GM19395 (cell line): ENCODE results near the gene SLC2A6.

Source experiments
- ATAC-seq: cut with Tn5 transposase; IDR thresholded peaks from one replicate; pipeline ENCODE4 v1.9.1; 2021; ENCODE audit warnings: mild to moderate bottlenecking, moderate library complexity; ENCODE audit not compliant: unreplicated experiment

Gene SLC2A6

DNA sequence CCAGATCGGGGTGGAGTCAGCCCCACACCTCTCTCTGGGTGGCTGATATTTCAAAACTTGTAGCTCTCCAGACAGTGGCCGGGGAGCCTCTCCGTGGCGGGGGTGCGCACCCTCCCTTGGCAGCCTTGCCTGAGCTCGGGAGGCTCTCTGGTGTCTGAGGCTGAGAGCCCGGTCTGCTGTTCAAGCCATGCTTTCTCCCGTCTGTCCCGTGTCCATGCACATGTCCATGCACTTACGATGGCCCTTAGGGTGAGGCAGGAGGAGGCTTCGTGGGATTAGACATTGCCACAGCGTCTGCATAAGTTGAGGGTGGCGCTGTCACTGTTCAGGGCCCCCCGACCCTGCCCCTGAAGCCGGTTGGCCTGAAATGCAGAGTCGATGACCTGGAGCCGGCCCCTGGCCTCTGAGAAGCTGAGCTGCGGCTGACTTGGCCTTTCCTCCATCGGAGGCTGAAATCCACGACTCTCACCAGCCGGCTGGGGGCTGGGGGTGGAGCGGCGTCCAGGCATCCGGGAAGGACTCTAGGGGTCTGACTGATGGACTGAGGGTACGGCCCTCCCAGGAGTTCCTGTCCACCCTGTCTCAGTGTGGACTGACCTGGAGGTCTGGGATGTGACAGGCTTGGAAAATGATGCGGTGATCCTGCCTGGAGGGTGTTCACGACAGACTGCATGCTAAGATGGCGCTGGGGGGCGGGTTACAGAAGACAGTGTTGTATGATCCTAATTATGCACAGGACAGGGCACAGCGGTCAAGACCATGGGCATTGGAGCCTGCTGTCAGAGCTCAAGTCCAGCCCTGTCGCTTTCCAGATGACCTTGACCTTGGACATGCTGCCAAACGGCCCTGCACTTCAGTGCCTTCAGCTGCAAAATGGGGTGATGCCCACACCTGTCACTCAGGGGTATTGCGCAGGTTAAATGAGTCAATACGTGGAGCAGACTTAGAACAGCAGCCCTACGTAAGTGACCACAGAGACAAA is 18.3 kb upstream of the SLC2A6 start:
- no peak for ATAC-seq

GRCh38 chr9:133495327-133496293 is 16.7 kb upstream of the SLC2A6 start:
- ATAC-seq: no peak

DNA sequence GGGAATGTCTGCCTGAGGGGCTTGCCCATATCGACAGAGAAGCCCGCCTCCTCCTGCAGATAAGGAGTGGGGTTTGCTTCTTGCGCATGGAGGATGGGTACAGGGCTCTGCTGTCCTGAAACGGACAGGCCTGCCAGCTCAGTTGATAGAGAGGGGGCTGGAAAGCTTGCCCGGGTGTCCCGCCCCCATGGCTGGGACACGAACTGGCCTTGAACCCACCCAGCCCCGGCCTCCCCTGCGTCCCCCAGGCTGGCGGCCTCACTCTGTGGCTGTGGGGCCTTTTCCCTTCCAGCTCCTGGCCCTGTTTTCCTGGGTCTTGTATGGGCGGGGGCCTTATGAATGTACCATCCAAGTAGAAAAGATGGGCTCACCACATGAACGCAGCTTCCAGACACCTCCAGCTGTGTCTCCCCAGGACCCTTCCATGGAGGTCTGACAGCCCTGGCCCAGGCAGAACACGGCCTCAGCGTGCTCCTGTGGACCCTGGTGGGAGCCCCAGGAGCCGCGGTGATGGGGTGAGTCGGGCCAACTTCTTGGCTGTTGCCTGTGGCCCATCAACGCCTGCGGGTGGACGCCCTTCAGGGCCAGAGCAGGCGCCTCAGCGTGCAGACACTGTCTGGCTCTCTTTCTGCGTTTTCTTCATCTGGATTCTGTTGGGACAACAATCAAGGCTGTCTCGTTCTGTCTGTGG is 15.9 kb upstream of the SLC2A6 start:
- no peak for ATAC-seq

- no peak for ATAC-seq
Observed at GRCh38 chr9:133493845-133494540, 15.1 kb upstream of the SLC2A6 start.

DNA sequence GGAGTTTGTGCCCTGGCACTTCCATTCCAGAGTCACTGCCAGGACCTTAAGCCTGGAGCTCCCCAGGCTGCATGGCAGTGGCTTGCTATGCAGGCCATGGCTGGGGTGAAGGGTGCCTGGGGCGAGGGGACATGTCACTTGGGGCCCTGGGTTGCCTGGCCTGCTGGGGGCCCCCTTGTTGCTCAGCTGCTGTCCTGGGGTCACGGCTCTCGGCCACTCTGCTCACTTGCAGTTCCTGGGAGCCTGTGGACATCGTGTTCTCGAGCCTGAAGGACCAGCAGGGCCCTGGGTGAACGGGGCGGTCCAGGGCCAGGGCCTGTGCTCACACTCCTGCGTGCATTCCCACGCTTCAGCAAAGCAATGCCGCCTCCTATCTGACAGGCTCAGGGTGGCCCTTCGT is 14.5 kb upstream of the SLC2A6 start:
- no peak for ATAC-seq

DNA sequence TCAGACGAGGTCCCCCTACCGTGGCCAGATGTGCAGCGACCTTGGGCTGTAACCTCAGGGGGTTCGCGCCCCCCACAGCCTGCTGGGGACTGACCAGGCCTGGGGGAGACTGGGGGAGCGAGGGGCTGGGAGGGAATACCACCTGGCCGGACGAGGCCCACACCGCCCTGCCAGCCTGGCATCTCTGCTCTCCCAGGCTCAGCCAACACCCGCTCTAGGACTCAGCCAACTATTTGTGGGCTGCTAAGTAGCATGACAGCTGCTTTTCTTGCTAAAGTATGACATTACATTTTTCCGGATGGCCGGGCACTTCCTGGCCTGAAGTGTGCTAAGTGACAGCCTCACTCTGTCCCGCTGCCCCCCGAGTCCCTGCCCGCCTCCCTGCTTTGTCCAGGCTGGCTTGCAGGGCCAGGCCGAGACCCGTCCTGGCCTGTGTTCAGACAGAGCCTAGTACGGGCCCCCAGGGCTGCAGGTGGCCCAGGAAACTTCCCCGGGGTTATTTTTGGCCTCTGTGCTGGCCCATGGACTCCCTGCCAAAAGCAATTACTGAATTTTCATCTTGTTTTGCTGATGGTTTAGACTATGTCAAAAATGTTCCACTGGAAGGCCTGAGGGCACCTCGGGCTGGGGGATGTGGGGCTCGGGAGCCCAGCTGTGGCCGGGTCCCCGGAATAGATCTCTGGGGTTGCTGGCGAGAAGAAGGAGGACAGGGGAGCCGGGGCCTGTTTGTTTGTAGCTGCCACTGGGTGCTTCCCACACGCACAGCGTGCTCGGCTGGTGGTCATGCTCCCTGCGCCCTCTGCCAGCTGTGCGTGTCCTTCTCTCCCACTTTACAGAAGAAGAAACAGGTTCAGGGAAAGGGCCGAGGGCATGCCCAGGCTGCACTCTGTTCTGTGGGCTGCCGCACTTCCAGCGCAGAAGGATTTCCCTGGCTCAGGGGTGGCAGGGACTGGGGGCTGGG is 13.4 kb upstream of the SLC2A6 start:
- no peak for ATAC-seq

DNA sequence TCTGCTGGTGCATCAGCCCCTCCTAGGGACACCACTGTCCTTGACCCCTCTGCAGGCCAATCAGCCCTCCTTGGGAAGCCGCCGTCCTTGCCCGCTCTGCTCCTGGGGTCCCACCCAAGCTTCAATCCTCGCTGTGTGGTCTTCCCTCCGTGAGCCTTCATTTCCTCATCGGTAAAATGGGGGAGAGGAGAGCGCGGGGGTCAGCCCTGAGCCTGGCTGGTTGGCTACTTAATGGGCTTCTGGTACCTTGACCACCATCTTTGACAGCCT is 12.7 kb upstream of the SLC2A6 start:
- ATAC-seq: no peak

GRCh38 chr9:133490865-133491655 is 12.2 kb upstream of the SLC2A6 start:
- no peak for ATAC-seq

DNA sequence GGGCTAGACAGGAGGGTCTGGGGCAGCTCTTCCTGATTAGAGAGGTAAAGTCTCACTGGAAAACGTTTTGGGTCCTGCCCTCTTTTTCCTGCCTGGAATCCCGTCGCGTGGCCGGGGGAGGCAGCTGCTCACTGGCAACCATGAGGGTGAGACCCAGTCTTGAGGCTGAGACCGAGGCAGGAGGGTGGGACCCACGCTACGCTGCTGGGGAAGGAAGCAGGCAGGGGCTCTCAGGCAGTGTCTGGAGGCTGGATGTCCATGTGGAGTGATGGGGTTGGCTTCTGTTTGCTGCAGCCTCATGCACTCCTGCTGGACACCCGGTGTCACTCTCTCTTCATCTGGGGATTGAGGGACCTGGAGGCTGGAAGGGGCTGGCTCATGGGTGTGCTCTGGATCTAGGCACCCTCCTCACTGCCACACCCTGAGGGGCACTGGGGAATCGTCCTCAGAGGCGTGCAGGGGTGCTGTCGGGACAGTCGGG is 11.3 kb upstream of the SLC2A6 start:
- ATAC-seq: no peak

- no peak for ATAC-seq
Observed at GRCh38 chr9:133489253-133490190, 10.6 kb upstream of the SLC2A6 start.

GRCh38 chr9:133488686-133489252 is 9.9 kb upstream of the SLC2A6 start:
- ATAC-seq: no peak

GRCh38 chr9:133487331-133487725 is 8.4 kb upstream of the SLC2A6 start:
- no peak for ATAC-seq

DNA sequence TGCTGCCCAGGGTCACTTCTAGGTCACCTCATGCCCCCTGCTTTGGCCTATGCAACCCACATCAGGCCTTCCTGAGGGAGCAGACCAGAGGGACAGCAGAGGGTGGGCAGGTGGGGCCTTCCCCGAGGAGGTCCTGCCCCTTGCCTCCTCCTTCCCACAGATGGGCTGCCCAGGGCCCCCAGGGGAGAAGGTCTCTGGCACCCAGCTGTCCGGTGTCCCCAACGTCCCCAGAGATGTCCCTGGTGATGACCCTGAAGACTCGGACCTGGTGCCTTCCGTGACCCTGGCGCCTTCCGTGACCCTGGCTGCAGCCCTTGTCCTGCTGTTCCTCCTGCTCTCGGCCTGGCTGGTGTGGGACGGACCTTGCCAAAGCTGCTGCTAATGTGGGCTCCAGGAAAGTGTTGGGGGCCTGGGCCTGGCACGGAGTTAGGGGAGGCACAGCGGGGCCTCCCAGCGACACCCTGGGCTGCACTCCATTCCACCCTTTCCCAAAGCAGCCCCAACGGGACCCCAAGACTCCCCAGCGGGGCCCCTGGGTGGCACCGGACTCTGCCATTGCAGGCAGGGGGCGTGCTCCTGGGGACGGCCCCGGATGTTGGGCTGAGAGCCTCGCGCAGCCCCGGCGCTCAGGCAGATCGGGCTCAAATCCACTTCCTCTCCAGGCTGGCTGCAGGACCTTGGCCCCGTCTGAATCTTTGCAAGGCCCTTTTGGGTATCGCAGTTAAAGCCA is 6.8 kb upstream of the SLC2A6 start:
- ATAC-seq: peak; percentile 22

- no peak for ATAC-seq
Observed at GRCh38 chr9:133484671-133485437, 6.0 kb upstream of the SLC2A6 start.

- no peak for ATAC-seq
Observed at GRCh38 chr9:133483611-133484010, 4.7 kb upstream of the SLC2A6 start.
